GM18873 (cell line): ENCODE results near the gene MYF5.

Experiments used
- ATAC-seq: cut with Tn5 transposase; IDR thresholded peaks from one replicate; pipeline ENCODE4 v1.9.1; 2021; ENCODE audit warnings: mild to moderate bottlenecking, moderate library complexity, moderate number of reproducible peaks; ENCODE audit not compliant: unreplicated experiment, low FRiP score

The MYF5 gene

DNA sequence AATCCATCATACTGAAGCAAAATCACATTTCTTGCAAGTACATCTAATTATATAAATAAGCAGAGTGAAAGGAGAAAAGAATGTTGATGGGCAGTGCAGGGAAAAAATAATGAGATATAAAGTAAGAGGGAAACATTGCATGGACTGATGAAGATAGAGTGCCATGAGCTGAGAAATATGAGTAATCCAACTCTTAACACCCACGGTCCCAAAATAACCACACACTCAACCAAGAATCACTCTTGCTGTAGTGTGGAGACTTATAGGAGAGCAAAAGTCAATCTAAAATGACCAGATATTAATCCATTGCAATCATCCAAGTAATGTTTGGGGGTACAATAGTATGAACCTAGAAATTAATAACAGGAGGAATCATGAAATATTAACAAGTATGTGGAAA, 40.2 kb downstream of the MYF5 start:
- no peak for ATAC-seq

DNA sequence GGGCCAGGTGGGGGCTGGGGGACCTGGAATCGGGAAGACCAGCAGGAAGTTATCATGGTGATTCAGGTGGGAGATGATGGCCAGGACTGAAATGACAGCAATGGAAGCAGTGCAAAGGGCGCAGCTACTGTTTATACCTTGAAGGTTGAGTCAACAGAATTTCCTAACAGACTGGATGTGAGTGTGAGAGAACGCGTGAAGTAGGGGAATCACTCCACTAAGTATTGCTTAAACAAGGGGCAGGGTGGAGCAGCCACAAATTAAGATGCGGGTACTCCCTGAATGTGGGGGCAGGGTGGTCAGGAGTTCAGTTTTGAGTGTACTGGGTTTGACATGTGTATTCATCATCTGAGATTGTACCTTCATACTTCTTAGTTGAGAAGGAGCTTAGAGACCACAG, 45.1 kb downstream of the MYF5 start:
- no peak for ATAC-seq

DNA sequence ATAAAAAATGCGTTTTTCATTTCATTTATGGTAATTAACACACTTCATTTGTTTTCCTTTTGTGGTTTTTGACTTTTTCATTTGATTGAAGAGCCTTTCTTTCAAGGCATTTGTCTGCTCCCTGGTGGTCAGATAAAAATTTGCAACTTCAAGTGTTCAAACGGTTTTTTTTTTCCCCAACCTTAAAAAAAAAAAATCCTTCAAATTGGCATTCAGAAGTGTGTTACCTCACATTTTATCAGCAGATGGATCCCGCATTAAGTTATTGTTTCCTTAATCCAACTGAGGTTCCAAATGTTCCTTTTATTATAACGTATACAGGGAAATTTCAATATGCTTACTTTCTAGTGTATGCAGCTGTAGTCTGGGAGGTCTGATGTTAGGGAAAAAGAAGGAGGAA, 47.2 kb downstream of the MYF5 start:
- no peak for ATAC-seq

DNA sequence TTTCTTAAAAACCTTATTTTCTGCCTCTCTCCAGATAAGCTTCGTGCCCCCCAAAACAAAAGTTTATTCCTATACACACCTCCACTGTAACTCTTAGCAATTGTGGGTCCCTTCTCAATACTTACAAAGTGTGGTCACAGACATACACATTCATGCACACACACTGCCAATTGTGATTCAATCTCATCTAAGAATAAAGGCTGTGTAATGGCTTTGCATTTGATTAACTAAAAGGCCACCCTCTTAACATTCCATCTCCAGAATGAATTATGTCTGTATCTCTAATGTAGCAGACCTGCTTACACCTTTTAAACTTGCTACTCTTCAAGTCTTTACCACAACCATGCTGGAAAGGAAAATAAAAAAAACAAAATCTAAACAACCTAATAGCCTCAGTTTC, 49.5 kb downstream of the MYF5 start:
- no peak for ATAC-seq

DNA sequence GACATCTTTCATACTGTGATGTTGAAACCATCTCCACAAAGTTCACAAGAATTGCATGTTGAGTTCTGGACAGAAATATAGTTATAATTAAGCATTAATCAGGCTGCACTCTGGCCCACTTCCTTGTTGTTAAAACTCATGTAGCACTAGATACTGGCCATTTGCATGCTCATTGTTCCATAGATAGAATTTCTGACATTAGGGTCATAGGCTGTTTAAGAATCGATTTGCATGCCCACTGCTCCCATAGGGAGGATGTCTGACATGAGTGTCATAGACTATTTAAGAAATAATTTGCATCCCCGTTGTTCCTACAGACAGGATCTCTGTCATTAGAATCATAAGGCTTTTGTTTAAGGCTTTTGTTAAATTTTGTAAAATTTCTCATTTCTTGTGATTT, 50.2 kb downstream of the MYF5 start:
- ATAC-seq: peak; percentile 95
